GM20000 (cell line): Measurements from ENCODE around the gene TSPAN31.

ENCODE experiments used
- DNase-seq: peaks from one replicate; pipeline ENCODE4 v3.0.0; 2012; ENCODE audit warnings: low spot score
- CTCF ChIP-seq: IDR thresholded peaks from 2 replicates; pipeline ENCODE4 v1.5.1; 2012; ENCODE audit warnings: mild to moderate bottlenecking, control low read depth; ENCODE audit errors: extremely low read depth, missing control alignments

The TSPAN31 gene

GRCh38 chr12:57739914-57740538, 4.8 kb upstream of the TSPAN31 start:
- DNase-seq, result no peak
- no peak for TF ChIP-seq CTCF

- no peak for TF ChIP-seq CTCF
- DNase-seq, result peak; percentile 83
Observed at GRCh38 chr12:57740656-57741412, 4.0 kb upstream of the TSPAN31 start.

GRCh38 chr12:57741413-57741789, 3.4 kb upstream of the TSPAN31 start:
- no peak for DNase-seq
- TF ChIP-seq CTCF, result no peak

GRCh38 chr12:57741844-57742738, 2.7 kb upstream of the TSPAN31 start:
- peak; percentile 84 for DNase-seq
- peak; percentile 30 for TF ChIP-seq CTCF

GRCh38 chr12:57743769-57744168, 1.1 kb upstream of the TSPAN31 start:
- TF ChIP-seq CTCF, result no peak
- DNase-seq, result no peak

- no peak for TF ChIP-seq CTCF
- peak; percentile 80 for DNase-seq
Observed at GRCh38 chr12:57744194-57744776, 554 bp upstream of the TSPAN31 start.
